ENCODE data around the gene BCL7A. TPM values are rescaled to one million over a fixed set of nuclear protein-coding genes. Genes with fewer than 3 reads are reported as not detected.

Gene BCL7A
- total RNA-seq, 6 experiments from 2014 or later: 3.5 to 6.4 (median 4.6) TPM

DNA sequence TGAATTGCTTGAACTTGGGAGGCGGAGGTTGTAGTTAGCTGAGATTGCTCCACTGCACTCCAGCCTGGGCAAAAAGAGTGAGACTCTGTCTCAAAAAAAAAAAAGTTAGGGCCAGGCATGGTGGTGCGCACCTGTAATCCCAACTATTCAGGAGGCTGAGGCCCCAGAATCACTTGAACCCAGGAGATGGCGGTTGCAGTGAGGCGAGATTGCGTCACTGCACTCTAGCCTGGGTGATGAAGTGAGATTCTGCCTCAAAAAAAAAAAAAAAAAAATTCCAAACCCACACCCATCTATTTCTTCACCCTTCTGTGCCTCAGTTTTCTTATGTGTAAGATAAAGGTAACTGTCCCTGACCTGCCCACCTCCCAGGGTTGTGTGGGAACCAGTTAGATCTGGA is 45.9 kb downstream of the BCL7A start:
- no peak for TF ChIP-seq POLR2A (IDR thresholded peaks at IDR 0.05)
- ATAC-seq (no peak), DNase-seq (no peak)
- intact Hi-C loops (cut with DNase I): no loop called here
- H3K4me3 ChIP-seq: no peak overlapping the region
- H3K27me3 ChIP-seq: no peaks in the 10 kb centered on the region
- peak overlapping the region in 1 of 3 donors; percentile 33 for H3K27ac ChIP-seq
- 85% methylated on average over 5 of the region's 5 CpGs for WGBS (ENCODE audit: insufficient coverage, low coverage, low lambda C conversion rate, missing lambda C conversion rate)
- H3K9me3 ChIP-seq: no peaks in the 10 kb centered on the region
- H3K36me3 ChIP-seq: no peaks in the 10 kb centered on the region
- peaks cover 1 to 38% (median 16%) of the 10 kb centered on the region in 4 donors for H3K4me1 ChIP-seq

DNA sequence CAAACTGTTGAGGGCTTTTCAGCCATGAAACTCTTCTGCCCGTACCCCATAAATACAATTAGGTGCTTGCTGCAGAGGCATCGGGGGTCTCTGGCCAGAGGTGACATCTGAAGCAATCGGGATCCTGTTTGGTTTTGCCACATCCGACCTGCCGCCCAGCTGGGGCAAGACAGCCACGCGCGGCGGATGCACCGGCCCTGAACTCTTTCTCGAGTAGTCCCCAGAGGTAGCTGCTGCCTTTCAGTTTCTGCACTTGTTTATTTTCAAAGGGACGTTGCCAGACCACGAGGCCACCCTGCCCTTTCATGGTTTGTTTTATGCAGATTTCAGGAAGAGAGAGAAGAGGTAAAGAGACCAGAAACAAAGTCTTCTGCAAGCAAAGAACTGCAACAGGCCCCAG is 46.3 kb downstream of the BCL7A start:
- H3K4me3 ChIP-seq: no peak overlapping the region
- no peaks in the 10 kb centered on the region for H3K9me3 ChIP-seq
- peaks cover 1 to 37% (median 18%) of the 10 kb centered on the region in 4 donors for H3K4me1 ChIP-seq
- intact Hi-C loops (cut with DNase I): no loop called here
- H3K27me3 ChIP-seq: no peaks in the 10 kb centered on the region
- no peak for TF ChIP-seq POLR2A (IDR thresholded peaks at IDR 0.05)
- TF ChIP-seq CTCF (IDR thresholded peaks at IDR 0.05): no peak
- WGBS (ENCODE audit: insufficient coverage, low coverage, low lambda C conversion rate, missing lambda C conversion rate): 9% methylated on average over 11 of the region's 13 CpGs
- DNase-seq (peak in 2 of 3 donors; percentile 62 to 79), ATAC-seq (peak; percentile 37 to 55 (median 44))
- peak overlapping the region in 1 of 3 donors; percentile 33 for H3K27ac ChIP-seq
- no peaks in the 10 kb centered on the region for H3K36me3 ChIP-seq

- Histone ChIP-seq H3K27me3 (no peaks in the 10 kb centered on the region), H3K4me1 (peaks cover 1 to 27% (median 13%) of the 10 kb centered on the region in 4 donors), H3K4me3 (no peak overlapping the region), H3K36me3 (no peaks in the 10 kb centered on the region), H3K27ac (peak overlapping the region in 2 of 3 donors; percentile 23 to 73), H3K9me3 (no peaks in the 10 kb centered on the region)
- TF ChIP-seq CTCF (IDR thresholded peaks at IDR 0.05): no peak
- no peak for TF ChIP-seq POLR2A (IDR thresholded peaks at IDR 0.05)
- peak; percentile 53 to 78 (median 65) for DNase-seq
- 41% methylated on average over 7 of the region's 11 CpGs for WGBS (ENCODE audit: insufficient coverage, low coverage, low lambda C conversion rate, missing lambda C conversion rate)
- ATAC-seq: peak; percentile 83 to 90 (median 88)
- intact Hi-C loops (cut with DNase I): no loop called here
These were observed 50.6 kb downstream of the BCL7A start for GRCh38 chr12:122072031-122072970.

DNA sequence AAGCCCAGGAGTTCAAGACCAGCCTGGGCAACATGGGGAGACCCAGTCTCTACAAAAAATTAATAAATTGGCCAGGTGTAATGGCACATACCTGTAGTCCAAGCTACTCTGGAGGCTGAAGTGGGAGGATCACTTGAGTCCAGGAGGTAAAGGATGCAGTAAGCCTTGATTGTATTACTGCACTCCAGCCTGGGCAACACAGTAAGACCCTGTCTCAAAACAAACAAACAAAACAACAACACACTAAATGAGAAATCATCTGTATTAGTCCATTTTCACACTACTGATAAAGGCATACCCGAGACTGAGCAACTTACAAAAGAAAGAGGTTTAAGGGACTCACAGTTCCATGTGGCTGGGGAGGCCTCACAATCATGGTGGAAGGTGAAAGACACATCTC is 52.1 kb downstream of the BCL7A start:
- no peak for TF ChIP-seq POLR2A (IDR thresholded peaks at IDR 0.05)
- TF ChIP-seq CTCF (IDR thresholded peaks at IDR 0.05): no peak
- WGBS (ENCODE audit: insufficient coverage, low coverage, low lambda C conversion rate, missing lambda C conversion rate): 100% methylated on average over 1 of the region's 1 CpG
- Histone ChIP-seq H3K27me3 (no peaks in the 10 kb centered on the region), H3K9me3 (no peaks in the 10 kb centered on the region), H3K27ac (no peak overlapping the region), H3K36me3 (no peaks in the 10 kb centered on the region), H3K4me1 (peaks cover 1 to 19% (median 12%) of the 10 kb centered on the region in 4 donors), H3K4me3 (no peak overlapping the region)
- DNase-seq (no peak), ATAC-seq (no peak)
- intact Hi-C loops (cut with DNase I): no loop called here

Measured in right lobe of liver (tissue), 6 donors.